Loucy (cell line): ENCODE data around the gene SYNJ2.

Experiments used
- EZH2phosphoT487 ChIP-seq: fragments of 200-600 bp; IDR thresholded peaks from 2 replicates; pipeline ENCODE4 v1.6.1; 2018; ENCODE audit warnings: antibody characterized with exemption, mild to moderate bottlenecking, moderate library complexity, borderline replicate concordance
- TF ChIP-seq, protein P1 (sequence below): fragments of 200-600 bp; sonication (generic); conservative IDR thresholded peaks from 2 replicates; pipeline ENCODE4 v1.5.1; 2014; ENCODE audit warnings: mild to moderate bottlenecking, antibody characterized with exemption, low read length

DNA sequence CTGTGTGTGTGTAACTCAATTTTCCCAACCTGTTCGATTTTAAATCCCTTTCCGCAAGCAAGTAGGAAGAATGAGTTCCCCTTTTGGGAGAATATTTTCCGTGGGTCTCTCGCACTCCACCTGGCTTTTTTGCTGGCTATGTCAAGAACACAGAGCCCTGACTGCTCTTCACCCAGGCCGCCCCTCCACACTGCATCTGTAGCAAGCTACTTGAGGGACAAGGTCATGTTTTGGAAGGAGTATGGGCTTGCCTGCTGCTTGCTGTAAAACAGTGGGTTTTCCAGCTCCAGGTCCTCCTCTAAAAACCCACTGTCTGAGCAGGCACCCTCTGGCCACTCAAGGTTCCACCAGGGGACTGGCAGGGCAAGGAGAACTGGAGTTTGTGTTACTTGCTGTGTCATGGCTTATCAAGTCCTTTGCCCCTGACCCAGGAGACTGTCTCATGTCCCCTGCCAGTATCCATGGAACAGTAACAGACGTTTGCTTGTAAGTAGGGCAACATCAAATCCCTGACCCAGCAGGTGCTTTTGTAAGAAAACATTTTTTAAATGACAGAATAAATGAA lies 35.5 kb upstream of the SYNJ2 start:
- TF ChIP-seq, protein P1, sequence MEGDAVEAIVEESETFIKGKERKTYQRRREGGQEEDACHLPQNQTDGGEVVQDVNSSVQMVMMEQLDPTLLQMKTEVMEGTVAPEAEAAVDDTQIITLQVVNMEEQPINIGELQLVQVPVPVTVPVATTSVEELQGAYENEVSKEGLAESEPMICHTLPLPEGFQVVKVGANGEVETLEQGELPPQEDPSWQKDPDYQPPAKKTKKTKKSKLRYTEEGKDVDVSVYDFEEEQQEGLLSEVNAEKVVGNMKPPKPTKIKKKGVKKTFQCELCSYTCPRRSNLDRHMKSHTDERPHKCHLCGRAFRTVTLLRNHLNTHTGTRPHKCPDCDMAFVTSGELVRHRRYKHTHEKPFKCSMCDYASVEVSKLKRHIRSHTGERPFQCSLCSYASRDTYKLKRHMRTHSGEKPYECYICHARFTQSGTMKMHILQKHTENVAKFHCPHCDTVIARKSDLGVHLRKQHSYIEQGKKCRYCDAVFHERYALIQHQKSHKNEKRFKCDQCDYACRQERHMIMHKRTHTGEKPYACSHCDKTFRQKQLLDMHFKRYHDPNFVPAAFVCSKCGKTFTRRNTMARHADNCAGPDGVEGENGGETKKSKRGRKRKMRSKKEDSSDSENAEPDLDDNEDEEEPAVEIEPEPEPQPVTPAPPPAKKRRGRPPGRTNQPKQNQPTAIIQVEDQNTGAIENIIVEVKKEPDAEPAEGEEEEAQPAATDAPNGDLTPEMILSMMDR = no peak
- no peak for TF ChIP-seq EZH2phosphoT487
